GM12878 (cell line): ENCODE data around the gene FKBP7. TPM values are rescaled to one million over a fixed set of nuclear protein-coding genes. Genes with fewer than 3 reads are reported as not detected.
A peak's percentile ranks its signal among the peaks of the same experiment; 100 is the strongest.

Source experiments
- ATF7 ChIP-seq: fragments of 450-650 bp; IDR thresholded peaks from 2 replicates; pipeline ENCODE4 v1.6.1; 2016; ENCODE audit warnings: low read depth, mild to moderate bottlenecking
- CBX3 ChIP-seq: fragments of 200-600 bp; sonication (generic); IDR thresholded peaks from 2 replicates; pipeline ENCODE4 v1.6.1; 2016; ENCODE audit warnings: low read depth, borderline replicate concordance
- CREB1 ChIP-seq: IDR thresholded peaks from 2 replicates; pipeline ENCODE4 v1.6.1; 2012; ENCODE audit warnings: low read depth, mild to moderate bottlenecking, inconsistent platforms
- CUX1 ChIP-seq: IDR thresholded peaks from 2 replicates; pipeline ENCODE4 v1.6.1; 2012; ENCODE audit warnings: improper control_type of control experiment, low read depth, low read length; ENCODE audit not compliant: insufficient replicate concordance
- EED ChIP-seq: sonication (generic); IDR thresholded peaks from 2 replicates; pipeline ENCODE4 v1.6.1; 2016; ENCODE audit warnings: antibody characterized with exemption, low read depth
- MEF2B ChIP-seq: fragments of 450-650 bp; IDR thresholded peaks from 2 replicates; pipeline ENCODE4 v1.6.1; 2018; ENCODE audit warnings: mild to moderate bottlenecking, moderate library complexity; ENCODE audit not compliant: partially characterized antibody, poor library complexity, severe bottlenecking
- NR2C1 ChIP-seq: fragments of 450-650 bp; IDR thresholded peaks from 2 replicates; pipeline ENCODE4 v1.6.1; 2017; ENCODE audit warnings: antibody characterized with exemption, mild to moderate bottlenecking, moderate library complexity
- RB1 ChIP-seq: fragments of 450-650 bp; formaldehyde crosslinking; IDR thresholded peaks from 2 replicates; pipeline ENCODE4 v1.6.1; 2017; ENCODE audit warnings: mild to moderate bottlenecking, borderline replicate concordance
- SMC3 ChIP-seq: IDR thresholded peaks from 2 replicates; pipeline ENCODE4 v1.6.1; 2011; ENCODE audit warnings: low read length, improper control_type of control experiment, borderline replicate concordance
- STAT1 ChIP-seq: fragments of 450-650 bp; conservative IDR thresholded peaks from 2 replicates; pipeline ENCODE4 v1.6.1; 2014; ENCODE audit warnings: antibody characterized with exemption, mild to moderate bottlenecking
- TCF7 ChIP-seq: IDR thresholded peaks from 2 replicates; pipeline ENCODE4 v1.6.1; 2014; ENCODE audit warnings: antibody characterized with exemption, borderline replicate concordance
- WRNIP1 ChIP-seq: IDR thresholded peaks from 2 replicates; pipeline ENCODE4 v1.6.1; 2011; ENCODE audit warnings: low read depth, low read length, improper control_type of control experiment, borderline replicate concordance
- ZBTB11 ChIP-seq: fragments of 450-650 bp; formaldehyde crosslinking; IDR thresholded peaks from 2 replicates; pipeline ENCODE4 v1.5.0; 2022; ENCODE audit warnings: mild to moderate bottlenecking, missing genetic modification characterization
- ZBTB40 ChIP-seq: fragments of 450-650 bp; IDR thresholded peaks from 2 replicates; pipeline ENCODE4 v1.6.1; 2016; ENCODE audit warnings: mild to moderate bottlenecking, moderate library complexity, borderline replicate concordance
- ZNF24 ChIP-seq: fragments of 450-650 bp; IDR thresholded peaks from 2 replicates; pipeline ENCODE4 v1.6.1; 2017; ENCODE audit warnings: antibody characterized with exemption, mild to moderate bottlenecking
- ZSCAN29 ChIP-seq: fragments of 450-650 bp; IDR thresholded peaks from 2 replicates; pipeline ENCODE4 v1.6.1; 2017; ENCODE audit warnings: mild to moderate bottlenecking, moderate library complexity
- polyA plus RNA-seq, 11 experiments: library from polyadenylated mRNA; depleted of rRNA in 4 of 11; unstranded in 6 of 11; stranded (reverse) in 5 of 11; fragments of >200 nt; fragmentation: Nextera tagmentation in 4 of 11; fragmentation: Illumina TruSeq in 1 of 11; extraction: Ambion mirVana in 4 of 11; extraction: Trizol in 1 of 11; gene quantifications; 1 replicate in 1 of 11; 2 replicates in 10 of 11; pipeline versions ENCODE4 v1.2.1 to v1.2.3, GENCODE V29; 2011 to 2016; ENCODE audit warnings: inconsistent platforms in 2 of 11, missing spikeins in 2 of 11, low read depth in 1 of 11
- total RNA-seq, 4 experiments: library from RNA; depleted of rRNA in 3 of 4; stranded (reverse); fragments of >200 nt in 3 of 4; fragmentation: Illumina TruSeq in 1 of 4; extraction: Trizol in 1 of 4; gene quantifications; 2 replicates each; pipeline versions ENCODE4 v1.2.1 to v1.2.3, GENCODE V29; 2013 to 2021

The FKBP7 gene
- total and polyA plus RNA-seq, 10 of the 15 experiments (the other 5 are each of a cell fraction or from before 2014, with no cell fraction given), result 5.6 to 16.7 (median 12.5) TPM

GRCh38 chr2:178414266-178415247 is 63.8 kb downstream of the FKBP7 start (continued):
- TF ChIP-seq ZBTB40 (peak; percentile 14; the same call in 1 of the 2 replicates), ZNF24 (0 out of 2 replicates have a peak, but pooled peaks have one; percentile 20), STAT1 (0 out of 2 replicates have a peak, but pooled peaks have one; percentile 45), ATF7 (peak; percentile 63; the same call in 1 of the 2 replicates), MEF2B (no peak), CBX3 (no peak), NR2C1 (no peak), CREB1 (peak; percentile 68), RB1 (peak; percentile 90; the same call in 1 of the 2 replicates), ZBTB11 (CRISPR knock-in tag) (no peak), SMC3 (peak; percentile 83), CUX1 (no peak), WRNIP1 (0 out of 2 replicates have a peak, but pooled peaks have one; percentile 75), TCF7 (no peak), EED (peak; percentile 84), ZSCAN29 (no peak)
